ENCODE data around the gene ZFP14.

Gene ZFP14

DNA sequence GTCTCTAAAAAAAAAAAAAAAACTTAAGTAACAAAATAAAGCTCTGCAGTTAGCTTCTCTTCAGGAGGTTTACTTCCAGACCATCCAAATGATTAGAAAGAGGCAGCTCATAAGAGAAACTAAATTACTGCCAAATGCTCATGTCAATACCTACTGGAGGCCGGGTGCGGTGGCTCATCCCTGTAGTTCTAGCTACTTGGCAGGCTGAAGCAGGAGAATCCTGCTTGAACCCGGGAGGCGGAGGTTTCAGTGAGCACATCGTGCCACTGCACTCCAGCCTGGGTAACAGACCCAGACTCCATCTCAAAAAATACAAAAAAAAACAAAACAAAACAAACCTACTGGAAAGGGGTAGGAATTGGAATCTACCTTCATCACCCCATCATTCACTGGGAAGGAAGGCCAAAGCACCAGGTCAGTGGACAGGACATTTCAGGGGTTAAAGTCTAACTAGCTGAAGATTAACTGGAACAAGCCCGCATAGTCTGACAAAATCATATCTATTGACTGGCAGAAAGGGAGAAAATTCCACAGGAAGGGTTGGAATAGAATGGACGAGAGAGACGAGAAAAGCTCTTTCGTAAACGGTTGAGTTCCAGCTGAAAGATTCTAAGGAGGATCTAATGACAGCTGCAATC, 1.3 kb downstream of the ZFP14 start:
- no peak overlapping the region for H3K27ac ChIP-seq
- TF ChIP-seq, protein P1, sequence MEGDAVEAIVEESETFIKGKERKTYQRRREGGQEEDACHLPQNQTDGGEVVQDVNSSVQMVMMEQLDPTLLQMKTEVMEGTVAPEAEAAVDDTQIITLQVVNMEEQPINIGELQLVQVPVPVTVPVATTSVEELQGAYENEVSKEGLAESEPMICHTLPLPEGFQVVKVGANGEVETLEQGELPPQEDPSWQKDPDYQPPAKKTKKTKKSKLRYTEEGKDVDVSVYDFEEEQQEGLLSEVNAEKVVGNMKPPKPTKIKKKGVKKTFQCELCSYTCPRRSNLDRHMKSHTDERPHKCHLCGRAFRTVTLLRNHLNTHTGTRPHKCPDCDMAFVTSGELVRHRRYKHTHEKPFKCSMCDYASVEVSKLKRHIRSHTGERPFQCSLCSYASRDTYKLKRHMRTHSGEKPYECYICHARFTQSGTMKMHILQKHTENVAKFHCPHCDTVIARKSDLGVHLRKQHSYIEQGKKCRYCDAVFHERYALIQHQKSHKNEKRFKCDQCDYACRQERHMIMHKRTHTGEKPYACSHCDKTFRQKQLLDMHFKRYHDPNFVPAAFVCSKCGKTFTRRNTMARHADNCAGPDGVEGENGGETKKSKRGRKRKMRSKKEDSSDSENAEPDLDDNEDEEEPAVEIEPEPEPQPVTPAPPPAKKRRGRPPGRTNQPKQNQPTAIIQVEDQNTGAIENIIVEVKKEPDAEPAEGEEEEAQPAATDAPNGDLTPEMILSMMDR (IDR thresholded peaks at IDR 0.05), result no peak
- no peak for TF ChIP-seq ZFX (IDR thresholded peaks at IDR 0.05; ENCODE audit: borderline replicate concordance)

DNA sequence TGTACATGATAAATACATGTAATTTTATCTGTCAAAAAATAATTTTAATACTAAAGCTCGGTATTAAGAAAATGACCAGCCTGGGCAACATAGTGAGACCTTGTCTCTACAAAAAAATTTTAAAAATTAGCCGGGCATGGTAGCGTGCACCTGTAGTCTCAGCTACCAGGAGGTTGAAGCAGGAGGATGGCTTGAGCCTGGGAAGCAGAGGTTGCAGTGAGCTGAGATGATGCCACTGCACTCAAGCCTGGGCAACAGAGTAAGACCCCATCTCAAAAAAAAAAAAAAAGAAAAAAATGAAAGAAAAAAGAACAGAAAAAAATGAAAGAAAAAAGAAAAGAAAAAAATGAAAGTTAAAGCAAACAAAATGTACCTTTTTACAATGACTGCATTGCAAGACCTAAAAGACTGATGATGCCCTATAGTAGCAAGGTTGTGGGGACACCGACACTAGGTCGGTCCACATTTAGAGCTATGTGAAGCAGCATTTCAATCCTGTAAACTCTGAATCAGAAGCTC, 5.3 kb downstream of the ZFP14 start:
- TF ChIP-seq, protein P1 (IDR thresholded peaks at IDR 0.05), result no peak
- TF ChIP-seq ZFX (IDR thresholded peaks at IDR 0.05; ENCODE audit: borderline replicate concordance), result no peak
- H3K27ac ChIP-seq, result no peak overlapping the region

DNA sequence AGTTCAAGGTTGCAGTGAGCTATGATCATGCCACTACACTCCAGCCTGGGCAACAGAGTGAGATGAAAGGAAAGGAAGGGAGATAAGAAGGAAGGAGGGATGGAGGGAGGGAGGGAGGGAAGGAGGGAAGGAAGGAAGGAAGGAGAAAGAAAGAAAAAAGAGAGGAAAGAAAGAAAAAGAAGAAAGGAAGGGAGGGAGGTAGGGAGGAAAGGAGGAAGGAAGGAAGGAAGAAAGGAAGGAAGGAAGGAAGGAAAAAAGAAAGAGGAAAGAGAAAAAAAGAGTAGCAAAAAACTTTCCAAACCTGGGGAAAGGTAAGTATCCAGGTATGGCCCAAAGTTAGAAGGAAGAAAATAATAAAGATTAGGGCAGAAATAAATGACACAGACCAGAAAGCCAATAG, 7.1 kb downstream of the ZFP14 start:
- TF ChIP-seq, protein P1 (IDR thresholded peaks at IDR 0.05), result no peak
- TF ChIP-seq ZFX (IDR thresholded peaks at IDR 0.05; ENCODE audit: borderline replicate concordance), result no peak
- H3K27ac ChIP-seq, result no peak overlapping the region

DNA sequence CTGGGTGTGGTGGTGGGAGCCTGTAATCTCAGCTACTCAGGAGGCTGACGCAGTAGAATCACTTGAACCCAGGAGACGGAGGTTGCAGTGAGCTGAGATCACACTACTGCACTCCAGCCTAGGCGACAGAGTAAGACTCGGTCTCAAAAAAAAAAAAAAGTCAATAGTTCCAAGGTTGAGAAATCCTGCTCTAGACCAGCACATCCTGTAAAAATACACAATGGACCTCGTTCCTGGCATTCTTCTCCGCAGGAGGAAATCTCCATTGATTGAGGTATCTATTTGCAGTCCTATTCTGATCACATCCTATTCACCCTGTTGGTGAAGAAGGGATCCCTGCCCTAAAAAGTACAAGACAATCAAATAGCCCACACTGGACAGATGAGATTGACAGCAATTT, 15.2 kb downstream of the ZFP14 start:
- TF ChIP-seq, protein P1 (IDR thresholded peaks at IDR 0.05), result no peak
- H3K27ac ChIP-seq, result no peak overlapping the region

DNA sequence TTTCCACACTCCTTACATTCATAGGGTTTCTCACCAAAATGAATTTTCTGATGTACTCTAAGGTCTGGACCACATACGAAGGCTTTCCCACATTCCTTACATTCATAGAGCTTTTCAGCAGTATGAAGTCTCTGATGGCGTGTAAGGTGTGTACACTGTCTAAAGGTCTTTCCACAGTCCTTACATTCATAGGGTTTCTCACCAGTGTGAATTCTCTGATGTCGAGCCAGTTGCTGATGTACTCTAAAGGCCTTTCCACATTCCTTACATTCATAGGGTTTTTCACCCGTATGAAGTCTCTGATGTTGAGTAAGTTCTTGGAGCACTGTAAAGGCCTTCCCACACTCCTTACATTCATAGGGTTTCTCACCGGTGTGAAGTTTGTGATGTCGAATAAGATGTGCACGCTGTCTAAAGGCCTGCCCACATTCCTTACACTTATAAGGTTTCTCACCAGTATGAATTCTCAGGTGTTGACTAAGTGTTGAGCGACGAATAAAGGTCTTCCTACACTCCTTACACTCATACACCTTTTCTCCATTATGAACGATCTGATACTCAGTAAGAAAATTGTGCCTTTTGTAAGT, 38.1 kb downstream of the ZFP14 start:
- no peak overlapping the region for H3K27ac ChIP-seq
- TF ChIP-seq, protein P1 (IDR thresholded peaks at IDR 0.05), result no peak
- no peak for TF ChIP-seq ZFX (IDR thresholded peaks at IDR 0.05; ENCODE audit: borderline replicate concordance)

DNA sequence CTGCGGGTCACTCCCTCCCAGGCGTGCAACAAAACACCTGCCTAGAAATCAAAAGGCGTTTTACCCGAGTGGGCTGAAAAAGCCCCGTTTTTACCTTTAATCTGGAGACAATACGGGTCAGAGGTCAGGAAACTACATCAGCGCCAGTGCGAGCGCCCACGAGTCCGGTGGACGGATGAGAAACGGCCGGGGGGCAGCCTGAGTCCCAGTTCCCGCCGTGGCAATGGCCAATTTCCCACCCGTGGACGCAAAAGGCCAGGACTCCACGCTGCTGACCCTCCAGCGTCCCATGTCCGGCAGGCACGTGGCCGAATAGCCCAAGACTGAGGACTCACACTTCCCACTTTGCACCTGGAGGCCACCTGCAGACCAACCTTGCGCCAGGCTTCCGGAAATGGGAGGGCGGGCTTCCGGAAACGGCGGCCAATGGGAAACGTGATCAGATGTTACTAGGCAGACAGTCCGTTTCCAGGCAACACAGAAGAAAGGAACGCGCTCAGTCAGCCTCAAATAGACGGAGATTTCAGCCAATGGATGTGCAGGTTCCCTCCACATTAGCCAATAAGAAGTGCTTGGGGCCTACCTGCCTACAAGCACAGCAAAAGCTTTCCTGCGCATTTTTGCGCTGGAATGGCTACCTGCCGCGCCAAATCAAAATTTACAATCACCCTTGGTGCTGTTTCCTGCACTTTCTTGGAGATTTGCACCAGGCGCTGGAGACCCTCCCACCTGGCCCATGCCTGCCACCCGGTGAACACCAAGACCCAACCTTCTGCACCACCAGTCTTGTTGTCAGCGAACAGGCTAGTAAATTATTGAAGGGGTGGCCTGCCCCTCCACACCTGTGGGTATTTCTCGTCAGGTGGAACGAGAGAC, 47.4 kb downstream of the ZFP14 start:
- TF ChIP-seq ZFX (IDR thresholded peaks at IDR 0.05; ENCODE audit: borderline replicate concordance), result no peak
- TF ChIP-seq, protein P1 (IDR thresholded peaks at IDR 0.05), result no peak; the same call in 1 of the 2 replicates

More for the DNA sequence above, 47.4 kb downstream of the ZFP14 start:
- peak overlapping the region; percentile 62 for H3K27ac ChIP-seq
